IMR-90 (cell line): ENCODE measurements around the gene SMIM33. TPM values are rescaled to one million over a fixed set of nuclear protein-coding genes. Genes with fewer than 3 reads are reported as not detected.
A peak's percentile ranks its signal among the peaks of the same experiment; 100 is the strongest.

Experiments
- ATAC-seq: fragments of 200-7000 bp; cut with Tn5 transposase; 2 replicates; pipeline ENCODE4 v1.9.1; 2020; ENCODE audit warnings: low read depth, mild to moderate bottlenecking, moderate library complexity
- BruUV-seq: library from RNA; stranded (reverse); fragments of 400-500 nt; replicated peaks from 2 replicates; lab custom pipeline; 2021; lab: Mats Ljungman, UMichigan
- CTCF ChIA-PET: fragments of 300-600 bp; formaldehyde crosslinking; extraction: SDS; loops from one replicate; lab custom pipeline; 2021; ENCODE audit warnings: antibody characterized with exemption; lab: Yijun Ruan, JAX
- POLR2A ChIA-PET: fragments of 300-600 bp; sonication (Branson Sonifier 250); formaldehyde crosslinking; loops from one replicate; lab custom pipeline; 2022; ENCODE audit warnings: antibody characterized with exemption; ENCODE audit not compliant: unreplicated experiment; lab: Charles Lee
- DNase-seq: peaks from one replicate; pipeline ENCODE4 v3.0.0; 2013
- H2AFZ ChIP-seq: replicated peaks from 2 replicates; pipeline ENCODE3; 2013; ENCODE audit warnings: low read length, mild to moderate bottlenecking; ENCODE audit not compliant: poor library complexity
- H2AK5ac ChIP-seq: 2 replicates; pipeline ENCODE4 v1.6.1; 2013; ENCODE audit warnings: low read depth, low read length, inconsistent platforms
- H2AK9ac ChIP-seq: replicated peaks from 2 replicates; pipeline ENCODE3; 2013; ENCODE audit warnings: mild to moderate bottlenecking, low read depth, low read length, moderate library complexity; ENCODE audit not compliant: poor library complexity
- H2BK120ac ChIP-seq: 2 replicates; pipeline ENCODE4 v1.6.1; 2013; ENCODE audit warnings: low read depth, low read length, inconsistent platforms
- H2BK15ac ChIP-seq: 3 replicates; pipeline ENCODE4 v1.6.1; 2013; ENCODE audit warnings: low read depth, low read length, inconsistent platforms
- H2BK20ac ChIP-seq: 2 replicates; pipeline ENCODE4 v1.6.1; 2013; ENCODE audit warnings: low read depth, mild to moderate bottlenecking, inconsistent platforms, low read length, moderate library complexity
- H2BK5ac ChIP-seq: 2 replicates; pipeline ENCODE4 v1.6.1; 2013; ENCODE audit warnings: mild to moderate bottlenecking, low read depth, low read length, inconsistent platforms; ENCODE audit not compliant: poor library complexity, severe bottlenecking
- H3K14ac ChIP-seq: replicated peaks from 2 replicates; pipeline ENCODE4 v1.6.1; 2013; ENCODE audit warnings: low read depth, low read length, inconsistent platforms
- H3K18ac ChIP-seq: 2 replicates; pipeline ENCODE4 v1.6.1; 2013; ENCODE audit warnings: low read depth, low read length, control low read depth
- H3K23ac ChIP-seq: 2 replicates; pipeline ENCODE4 v1.6.1; 2013; ENCODE audit warnings: low read depth, low read length, inconsistent platforms
- H3K27ac ChIP-seq: 2 replicates; pipeline ENCODE4 v1.5.1; 2013; ENCODE audit warnings: mild to moderate bottlenecking, control low read depth, low read length; ENCODE audit not compliant: insufficient read depth
- H3K27me3 ChIP-seq: 2 replicates; pipeline ENCODE4 v1.6.1; 2013; ENCODE audit warnings: low read length; ENCODE audit not compliant: control insufficient read depth, insufficient read depth
- H3K36me3 ChIP-seq: 2 replicates; pipeline ENCODE4 v1.6.1; 2013; ENCODE audit warnings: low read length, mixed read lengths; ENCODE audit not compliant: control insufficient read depth, insufficient read depth
- H3K4ac ChIP-seq: 2 replicates; pipeline ENCODE4 v1.6.1; 2013; ENCODE audit warnings: low read depth, low read length, inconsistent platforms
- H3K4me1 ChIP-seq: 2 replicates; pipeline ENCODE4 v1.6.1; 2013; ENCODE audit warnings: low read length, mixed read lengths; ENCODE audit not compliant: control insufficient read depth, insufficient read depth
- H3K4me2 ChIP-seq: 2 replicates; pipeline ENCODE4 v1.6.1; 2013; ENCODE audit warnings: low read depth, mild to moderate bottlenecking, control low read depth, low read length, moderate library complexity
- H3K4me3 ChIP-seq: 2 replicates; pipeline ENCODE4 v1.5.1; 2013; ENCODE audit warnings: low read depth, mild to moderate bottlenecking, control low read depth, low read length, moderate library complexity; ENCODE audit not compliant: insufficient read depth
- H3K56ac ChIP-seq: 2 replicates; pipeline ENCODE4 v1.6.1; 2013; ENCODE audit warnings: low read length, inconsistent platforms; ENCODE audit not compliant: insufficient read depth; ENCODE audit errors: extremely low read depth
- H3K79me1 ChIP-seq, 2 experiments: 2 replicates each; pipeline ENCODE4 v1.6.1; 2013; ENCODE audit warnings: low read length in 2 of 2, inconsistent platforms in 1 of 2, low read depth in 1 of 2
- H3K9ac ChIP-seq: 2 replicates; pipeline ENCODE4 v1.6.1; 2013; ENCODE audit warnings: low read depth, low read length, control low read depth
- H3K9me1 ChIP-seq: 2 replicates; pipeline ENCODE4 v1.6.1; 2013; ENCODE audit warnings: low read length, inconsistent platforms; ENCODE audit not compliant: insufficient read depth
- H3K9me3 ChIP-seq: 2 replicates; pipeline ENCODE4 v1.6.1; 2013; ENCODE audit warnings: low read length; ENCODE audit not compliant: control insufficient read depth, insufficient read depth
- H4K20me1 ChIP-seq: 2 replicates; pipeline ENCODE4 v1.6.1; 2013; ENCODE audit warnings: low read length, inconsistent platforms; ENCODE audit not compliant: insufficient read depth
- H4K5ac ChIP-seq: 2 replicates; pipeline ENCODE4 v1.6.1; 2013; ENCODE audit warnings: mild to moderate bottlenecking, low read depth, low read length, control low read depth
- H4K8ac ChIP-seq, 2 experiments: 2 replicates each; pipeline ENCODE4 v1.6.1; 2013; ENCODE audit warnings: low read depth in 2 of 2, low read length in 2 of 2, control low read depth in 1 of 2, inconsistent platforms in 1 of 2
- H4K91ac ChIP-seq: 2 replicates; pipeline ENCODE4 v1.6.1; 2013; ENCODE audit warnings: low read depth, low read length, inconsistent platforms; ENCODE audit not compliant: insufficient read depth
- BHLHE40 ChIP-seq: fragments of 150-350 bp; IDR thresholded peaks from 2 replicates; pipeline ENCODE4 v1.6.1; 2016; ENCODE audit warnings: mild to moderate bottlenecking, low read depth, low read length
- CEBPB ChIP-seq: IDR thresholded peaks from 2 replicates; pipeline ENCODE4 v1.6.1; 2012; ENCODE audit warnings: low read depth, low read length, improper control_type of control experiment
- CHD1 ChIP-seq: IDR thresholded peaks from 2 replicates; pipeline ENCODE4 v1.6.1; 2012; ENCODE audit warnings: low read depth, low read length, improper control_type of control experiment
- FOS ChIP-seq: fragments of 150-350 bp; IDR thresholded peaks from 2 replicates; pipeline ENCODE4 v1.6.1; 2016; ENCODE audit warnings: low read depth, low read length
- MAZ ChIP-seq: IDR thresholded peaks from 2 replicates; pipeline ENCODE4 v1.6.1; 2012; ENCODE audit warnings: low read depth, mild to moderate bottlenecking, low read length, improper control_type of control experiment, moderate library complexity, borderline replicate concordance
- MXI1 ChIP-seq: IDR thresholded peaks from 2 replicates; pipeline ENCODE4 v1.6.1; 2012; ENCODE audit warnings: low read depth, mild to moderate bottlenecking, low read length, moderate library complexity, borderline replicate concordance
- NFE2L2 ChIP-seq: fragments of 150-350 bp; IDR thresholded peaks from 2 replicates; pipeline ENCODE4 v1.6.1; 2016; ENCODE audit warnings: low read depth, mild to moderate bottlenecking, low read length
- POLR2A ChIP-seq: IDR thresholded peaks from 2 replicates; pipeline ENCODE4 v1.6.1; 2012; ENCODE audit warnings: mild to moderate bottlenecking, low read depth, low read length
- RAD21 ChIP-seq: IDR thresholded peaks from 2 replicates; pipeline ENCODE4 v1.6.1; 2012; ENCODE audit warnings: low read length, improper control_type of control experiment
- RCOR1 ChIP-seq: IDR thresholded peaks from 2 replicates; pipeline ENCODE4 v1.6.1; 2012; ENCODE audit warnings: mild to moderate bottlenecking, low read length, improper control_type of control experiment; ENCODE audit not compliant: insufficient replicate concordance
- SMC3 ChIP-seq: fragments of 150-350 bp; IDR thresholded peaks from 2 replicates; pipeline ENCODE4 v1.6.1; 2016; ENCODE audit warnings: low read depth, mild to moderate bottlenecking, antibody characterized with exemption, low read length, moderate library complexity
- USF2 ChIP-seq: fragments of 150-350 bp; IDR thresholded peaks from 2 replicates; pipeline ENCODE4 v1.6.1; 2017; ENCODE audit warnings: mild to moderate bottlenecking, antibody characterized with exemption, low read length, low read depth
- WGBS, 2 experiments: methylation state at CpG; one replicate each; pipeline versions ENCODE4 v1.1.5 to v1.1.7; 2013; ENCODE audit warnings: missing lambda C conversion rate in 2 of 2; ENCODE audit not compliant: insufficient read length in 1 of 2; ENCODE audit errors: extremely low coverage in 2 of 2; 5-methylcytosine and 5-hydroxymethylcytosine counted together
- dilution Hi-C: fragments of 300-500 bp; cut with HindIII; formaldehyde crosslinking; loops from one replicate; pipeline ENCODE4 v1.14.3; 2018; ENCODE audit warnings: low sequenced_read_pairs; ENCODE audit not compliant: unreplicated experiment
- in situ Hi-C: fragments of 300-500 bp; cut with MboI; formaldehyde crosslinking; loops from 3 replicates; pipeline ENCODE4 v1.14.3; 2019; ENCODE audit warnings: low sequenced_read_pairs, inconsistent platforms, mixed read lengths
- intact Hi-C: fragments of 100-400 bp; cut with micrococcal nuclease; formaldehyde crosslinking; loops from 2 replicates; pipeline ENCODE4 v1.10.0; 2022
- polyA plus RNA-seq, 3 experiments: library from polyadenylated mRNA; depleted of rRNA; stranded (reverse); fragments of >200 nt; gene quantifications; 2 replicates each; pipeline ENCODE4 v1.2.3, GENCODE V29; 2012; ENCODE audit warnings: low replicate concordance in 1 of 3
- total RNA-seq: library from RNA; depleted of rRNA; stranded (reverse); fragments of >200 nt; gene quantifications from 2 replicates; pipeline ENCODE4 v1.2.3, GENCODE V29; 2012
- TF ChIP-seq, protein P1 (sequence below): conservative IDR thresholded peaks from 2 replicates; pipeline ENCODE4 v1.5.1; 2012; ENCODE audit warnings: mild to moderate bottlenecking, low read depth, low read length, improper control_type of control experiment

Gene SMIM33
- total and polyA plus RNA-seq, 2 of the 4 experiments (the other 2 are of a cell fraction) = not detected

DNA sequence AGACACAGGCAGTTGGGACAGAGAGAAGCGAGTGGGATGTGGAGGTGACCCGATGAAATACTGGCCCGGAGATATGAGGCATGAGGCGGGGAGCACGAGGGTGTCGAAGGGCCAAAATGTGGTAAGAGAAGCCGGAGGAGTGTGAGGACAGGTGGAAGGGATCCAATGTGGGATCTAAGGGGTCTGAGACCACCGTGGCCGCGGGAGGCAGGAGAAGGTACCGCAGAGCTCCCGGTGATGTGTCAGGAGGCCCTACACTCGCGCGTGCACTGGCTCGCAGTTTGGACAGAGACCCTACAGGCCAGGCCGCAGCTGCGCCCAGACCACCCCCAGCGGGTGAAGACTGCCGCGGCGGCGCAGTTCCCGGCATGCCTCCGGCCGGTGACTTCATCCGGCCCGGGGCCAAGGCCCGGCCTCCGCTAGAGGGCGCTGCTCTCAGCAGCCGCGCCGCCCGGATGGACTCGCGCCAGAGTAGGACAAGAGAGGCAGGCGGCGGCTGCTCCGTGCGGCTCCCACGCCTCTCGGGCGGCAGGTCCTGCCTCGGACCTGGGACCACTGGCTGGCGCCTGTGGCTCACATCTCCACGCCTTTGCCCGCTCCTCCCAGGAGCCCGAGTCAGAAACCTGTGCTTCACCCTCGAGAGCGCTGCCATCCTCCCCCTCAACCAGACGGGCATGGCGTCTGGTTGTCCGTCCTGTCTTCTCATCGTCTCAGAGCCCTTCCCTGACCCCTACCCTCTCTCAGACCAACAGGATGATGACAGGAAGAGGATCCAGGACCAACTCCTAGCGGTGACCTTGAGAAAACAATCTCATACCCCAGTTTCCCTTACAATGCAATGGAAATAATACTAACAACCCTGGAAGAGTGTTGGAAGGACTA lies 47.1 kb downstream of the SMIM33 start:
- Histone ChIP-seq H2AK5ac (peak overlapping the region; percentile 79), H3K9me3 (no peaks in the 10 kb centered on the region), H4K20me1 (no peaks in the 10 kb centered on the region), H3K23ac (peak overlapping the region; percentile 89; the same call in 1 of the 2 replicates), H3K27ac (peak overlapping the region; percentile 67), H4K5ac (peak overlapping the region; percentile 97), H2BK15ac (peak overlapping the region; percentile 18; the same call in 1 of the 3 replicates), H2BK5ac (peak overlapping the region; percentile 78), H3K56ac (peak overlapping the region; percentile 73), H2AFZ (peak overlapping the region; percentile 100), H3K18ac (peak overlapping the region; percentile 89), H3K4me2 (peak overlapping the region; percentile 91), H3K79me1 (no peaks in the 10 kb centered on the region; a peak in 1 of 4 replicates), H2BK20ac (peak overlapping the region; percentile 61; the same call in 1 of the 2 replicates), H3K4me3 (peak overlapping the region; percentile 62), H3K14ac (peak overlapping the region; percentile 98), H3K4ac (peak overlapping the region; percentile 98), H3K27me3 (no peaks in the 10 kb centered on the region; the same call in 1 of the 2 replicates), H4K8ac (peak overlapping the region; percentile 95 to 100), H2AK9ac (peak overlapping the region; percentile 65), H4K91ac (peak overlapping the region; percentile 96), H3K4me1 (peaks cover 4% of the 10 kb centered on the region), H2BK120ac (peak overlapping the region; percentile 92), H3K36me3 (no peaks in the 10 kb centered on the region), H3K9ac (peak overlapping the region; percentile 84), H3K9me1 (peaks cover 6% of the 10 kb centered on the region)
- in situ Hi-C loops = loop anchor here (5.0 kb wide), 1 partner anchor 96 kb away; no protein-coding TSS in a partner anchor
- WGBS, 2 experiments = 13% methylated on average over 35 of the region's 56 CpGs; no CpG with 5 or more reads in 1 of the 2 experiments
- no peak for TF ChIP-seq RCOR1
- no peak for TF ChIP-seq CHD1
- peak; percentile 43; the same call in 1 of the 2 replicates for TF ChIP-seq BHLHE40
- peak; percentile 12; the same call in 1 of the 2 replicates for TF ChIP-seq MAZ
- no peak for TF ChIP-seq USF2
- peak; percentile 70 for TF ChIP-seq RAD21
- TF ChIP-seq CEBPB = no peak
- TF ChIP-seq MXI1 = peak; percentile 42; the same call in 1 of the 2 replicates
- peak; percentile 47; the same call in 1 of the 2 replicates for TF ChIP-seq POLR2A
- 0 out of 2 replicates have a peak, but pooled peaks have one; percentile 10 for TF ChIP-seq FOS
- TF ChIP-seq, protein P1, sequence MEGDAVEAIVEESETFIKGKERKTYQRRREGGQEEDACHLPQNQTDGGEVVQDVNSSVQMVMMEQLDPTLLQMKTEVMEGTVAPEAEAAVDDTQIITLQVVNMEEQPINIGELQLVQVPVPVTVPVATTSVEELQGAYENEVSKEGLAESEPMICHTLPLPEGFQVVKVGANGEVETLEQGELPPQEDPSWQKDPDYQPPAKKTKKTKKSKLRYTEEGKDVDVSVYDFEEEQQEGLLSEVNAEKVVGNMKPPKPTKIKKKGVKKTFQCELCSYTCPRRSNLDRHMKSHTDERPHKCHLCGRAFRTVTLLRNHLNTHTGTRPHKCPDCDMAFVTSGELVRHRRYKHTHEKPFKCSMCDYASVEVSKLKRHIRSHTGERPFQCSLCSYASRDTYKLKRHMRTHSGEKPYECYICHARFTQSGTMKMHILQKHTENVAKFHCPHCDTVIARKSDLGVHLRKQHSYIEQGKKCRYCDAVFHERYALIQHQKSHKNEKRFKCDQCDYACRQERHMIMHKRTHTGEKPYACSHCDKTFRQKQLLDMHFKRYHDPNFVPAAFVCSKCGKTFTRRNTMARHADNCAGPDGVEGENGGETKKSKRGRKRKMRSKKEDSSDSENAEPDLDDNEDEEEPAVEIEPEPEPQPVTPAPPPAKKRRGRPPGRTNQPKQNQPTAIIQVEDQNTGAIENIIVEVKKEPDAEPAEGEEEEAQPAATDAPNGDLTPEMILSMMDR = peak; percentile 97
- TF ChIP-seq NFE2L2 = no peak
- peak; percentile 66 for TF ChIP-seq SMC3
- peak; percentile 91 for ATAC-seq
- CTCF ChIA-PET = interaction anchor here (0.5 to 1.4 kb wide), 6 partner anchors 8 to 95 kb away, joined by 3 to 7 read pairs (median 3); no protein-coding TSS in a partner anchor
- DNase-seq = peak; percentile 79
- POLR2A ChIA-PET = interaction anchor here (0.5 kb wide), 1 partner anchor 47 kb away, joined by 3 read pairs; no protein-coding TSS in a partner anchor
- intact Hi-C loops = loop anchor here (5.0 kb wide), 1 partner anchor 174 kb away; no protein-coding TSS in a partner anchor
- BruUV-seq = no TSS peak
- dilution Hi-C loops = loop anchor here (25.0 kb wide), 1 partner anchor 106 kb away; the partner anchor contains the start of gene SPATA24
